Astrocyte of the spinal cord (primary cell): ENCODE results near the gene NT5DC1.

ENCODE experiments used
- DNase-seq: peaks from one replicate; pipeline ENCODE4 v3.0.0; 2011; ENCODE audit warnings: low read depth, low spot score
- H3K4me3 ChIP-seq: 2 replicates; pipeline ENCODE4 v1.5.1; 2011; ENCODE audit warnings: low read depth, mild to moderate bottlenecking, low read length, moderate library complexity
- CTCF ChIP-seq: IDR thresholded peaks from 2 replicates; pipeline ENCODE4 v1.5.1; 2012; ENCODE audit warnings: low read depth, mild to moderate bottlenecking, low read length, inconsistent platforms
- in situ Hi-C: cut with HindIII; loops from 2 replicates; pipeline ENCODE4 v1.10.0; 2017; ENCODE audit warnings: low sequenced_read_pairs

Gene NT5DC1

DNA sequence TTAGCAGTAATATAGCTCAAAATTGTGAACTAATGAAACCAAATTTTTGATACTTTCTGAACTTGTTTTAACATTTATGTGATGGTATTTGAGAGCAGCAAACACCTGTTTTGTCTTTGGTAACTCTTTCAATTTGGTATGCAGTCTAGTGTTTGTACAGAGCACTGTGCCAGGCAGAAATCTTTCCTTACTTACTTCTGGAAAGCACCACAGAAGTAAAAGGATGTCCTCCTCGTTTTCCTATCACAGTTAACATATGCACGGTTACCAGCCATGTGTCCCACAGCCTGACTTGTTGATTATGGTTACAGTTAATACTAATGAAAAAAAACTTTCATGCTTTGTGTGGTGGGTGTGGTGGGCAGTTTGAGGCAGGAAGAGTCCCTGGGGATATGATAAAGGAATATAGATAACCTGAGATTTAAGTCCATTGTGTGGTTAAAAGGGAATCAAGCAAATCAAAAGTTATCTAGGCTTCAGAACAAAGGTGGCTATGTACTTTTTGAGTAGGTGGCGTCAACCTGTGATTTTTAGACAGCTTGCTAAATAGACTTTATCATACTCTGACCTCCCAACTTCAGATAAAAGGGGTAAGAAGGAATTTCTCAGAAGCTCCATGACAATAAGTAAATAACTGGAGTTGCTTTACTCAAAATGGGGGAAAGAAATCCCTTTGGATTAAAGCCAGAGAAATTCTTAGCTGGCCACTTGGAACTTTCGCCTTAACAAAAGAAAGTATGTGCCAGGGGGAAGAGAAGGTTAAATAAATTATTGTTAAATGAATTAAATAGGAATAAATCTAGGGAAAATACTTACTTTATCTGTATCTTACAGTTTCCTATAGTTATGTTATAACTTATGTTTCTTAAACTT is 45.4 kb downstream of the NT5DC1 start:
- in situ Hi-C loops, result no loop called here
- no peak for TF ChIP-seq CTCF
- peak; percentile 32 for DNase-seq
- no peak overlapping the region for H3K4me3 ChIP-seq

- no peak for DNase-seq
- H3K4me3 ChIP-seq, result no peak overlapping the region
- no peak for TF ChIP-seq CTCF
- in situ Hi-C loops, result no loop called here
Measured at GRCh38 chr6:116152620-116153019, 52.0 kb downstream of the NT5DC1 start.

DNA sequence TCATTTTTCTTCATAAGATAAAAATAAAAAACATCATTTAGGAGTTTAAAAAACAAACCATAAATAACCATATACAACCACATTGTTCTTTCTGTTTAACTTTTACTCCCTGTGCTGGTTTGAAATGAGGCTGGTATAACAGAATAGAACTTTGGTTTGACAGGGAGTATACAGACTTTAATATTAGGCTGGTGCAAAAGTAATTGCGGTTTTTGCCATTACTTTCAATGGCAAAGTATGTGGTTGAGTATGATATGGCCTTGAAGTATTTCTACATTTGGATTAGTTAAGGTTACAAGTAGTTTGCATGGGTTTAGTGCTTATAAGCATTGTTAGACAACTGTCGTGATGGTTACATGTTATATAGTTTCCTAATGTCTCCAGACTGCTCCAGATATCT is 54.2 kb downstream of the NT5DC1 start:
- DNase-seq, result no peak
- in situ Hi-C loops, result no loop called here
- no peak for TF ChIP-seq CTCF
- H3K4me3 ChIP-seq, result no peak overlapping the region

GRCh38 chr6:116156405-116157326 is 56.0 kb downstream of the NT5DC1 start:
- no peak overlapping the region for H3K4me3 ChIP-seq
- TF ChIP-seq CTCF, result no peak
- in situ Hi-C loops, result no loop called here
- DNase-seq, result no peak

GRCh38 chr6:116157391-116157790 is 56.7 kb downstream of the NT5DC1 start:
- in situ Hi-C loops, result no loop called here
- H3K4me3 ChIP-seq, result no peak overlapping the region
- no peak for TF ChIP-seq CTCF
- DNase-seq, result no peak

DNA sequence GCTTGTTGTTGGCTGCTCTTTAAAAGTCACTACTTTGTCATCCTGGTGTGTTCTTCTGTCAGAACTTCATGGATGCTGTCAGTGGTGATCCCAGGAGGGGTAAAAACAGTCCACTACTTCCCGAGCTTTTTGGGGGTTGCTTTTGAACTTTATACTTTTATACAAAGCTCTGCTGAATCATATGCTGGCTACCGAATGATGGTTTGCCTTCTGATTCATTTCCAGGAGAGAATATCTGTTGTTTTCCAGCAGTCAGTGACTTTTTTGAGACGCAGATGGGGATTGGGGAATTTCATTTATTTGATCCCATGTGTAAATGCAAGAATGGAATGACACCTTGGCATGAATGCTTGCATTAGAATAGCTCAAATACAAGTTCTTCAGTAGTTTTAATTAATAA is 58.0 kb downstream of the NT5DC1 start:
- DNase-seq, result peak; percentile 49
- H3K4me3 ChIP-seq, result no peak overlapping the region
- no peak for TF ChIP-seq CTCF
- in situ Hi-C loops, result no loop called here
